OCI-M2 (cell line): ENCODE data around the gene PPIL3.
A peak's percentile ranks its signal among the peaks of the same experiment; 100 is the strongest.
"Not testable (repeated sequence)": the region's sequence is repeated elsewhere in the genome, so short reads cannot be mapped to it uniquely, and the experiment has no call there.

Experiments used
- DNase-seq: peaks from one replicate; lab custom pipeline; 2025; ENCODE audit not compliant: unreplicated experiment; lab: John Stamatoyannopoulos, UW

Gene PPIL3

DNA sequence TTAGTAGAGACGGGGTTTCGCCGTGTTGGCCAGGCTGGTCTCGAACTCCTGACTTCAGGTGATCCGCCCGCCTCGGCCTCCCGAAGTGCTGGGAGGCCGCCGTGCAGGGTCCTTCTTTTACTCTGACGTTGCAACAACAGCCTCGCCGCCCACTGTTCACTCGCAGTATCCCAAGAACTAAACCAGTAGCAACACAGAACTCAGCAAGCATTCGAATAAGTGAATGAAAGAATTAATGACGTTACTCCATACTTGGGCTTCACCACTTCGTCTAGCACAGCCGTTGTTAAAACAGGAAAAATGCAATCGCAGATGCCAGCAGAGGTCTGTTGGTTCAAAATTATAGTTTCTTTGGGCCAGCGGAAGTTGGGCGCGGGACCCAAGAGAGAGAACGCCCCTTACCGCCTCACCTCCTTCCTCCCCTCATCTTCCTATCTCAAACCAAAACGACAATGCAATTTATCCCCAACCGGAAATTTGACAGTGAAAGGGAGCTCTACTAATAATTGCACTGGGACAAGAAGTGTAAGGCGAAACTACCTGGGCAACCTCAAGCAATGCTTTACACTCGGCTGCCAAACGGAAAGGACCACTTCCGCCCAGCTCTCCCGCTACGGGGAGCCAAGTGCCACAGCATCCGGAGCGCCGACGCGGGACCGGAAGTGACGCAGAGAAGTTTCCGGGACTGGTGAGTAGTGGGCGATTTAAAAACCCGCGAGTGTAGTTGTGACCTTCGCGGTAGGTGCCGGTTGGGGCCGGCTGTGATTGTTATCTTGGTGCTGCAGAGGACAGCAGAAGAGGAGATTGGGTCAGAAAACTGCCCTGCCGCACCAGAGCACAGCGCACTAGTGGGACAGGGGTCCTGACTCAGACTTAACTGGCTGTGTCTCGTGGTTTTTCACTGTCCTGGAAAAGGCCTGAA, at the start of gene PPIL3, which contains the start of gene NIF3L1:
PPIL3 (minus strand) TSS at position 374 of the 922 bp plus-strand sequence. CDS start 1,462 bp downstream, outside the sequence.
NIF3L1 (plus strand) TSS at position 668 of the 922 bp plus-strand sequence. CDS start 2,573 bp downstream, outside the sequence.
- peak; percentile 85 for DNase-seq

DNA sequence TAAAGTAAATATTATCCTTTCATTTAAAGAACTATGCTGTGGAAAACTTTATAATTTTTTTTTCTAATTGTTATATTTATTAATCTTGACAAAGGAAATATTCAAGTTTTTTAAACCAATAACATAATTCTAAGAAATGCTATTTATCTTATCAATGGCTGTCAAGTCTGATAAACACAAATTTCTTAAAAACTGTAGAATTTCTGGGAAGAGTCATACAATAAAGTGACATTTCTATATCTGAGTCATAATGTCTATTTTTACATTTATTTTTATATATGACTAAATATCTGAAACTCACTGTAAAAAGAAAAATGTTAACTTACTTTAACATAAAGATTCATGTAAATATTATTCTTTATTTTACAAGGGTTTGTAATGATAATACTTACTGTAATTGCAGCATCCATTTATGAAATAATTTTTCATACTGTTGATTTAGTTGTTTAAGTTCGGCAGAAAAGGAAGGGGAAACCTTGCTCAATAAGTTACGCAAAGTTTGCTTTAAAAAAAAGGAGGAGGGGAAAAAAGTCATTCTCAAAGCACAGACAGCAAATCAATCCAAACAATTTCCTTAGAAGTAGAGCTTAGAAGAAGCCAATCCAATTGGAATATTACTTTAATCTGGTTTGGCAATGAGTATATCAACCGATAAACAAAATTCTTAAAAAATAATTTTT, 42.2 kb upstream of the PPIL3 start:
- DNase-seq = no peak

DNA sequence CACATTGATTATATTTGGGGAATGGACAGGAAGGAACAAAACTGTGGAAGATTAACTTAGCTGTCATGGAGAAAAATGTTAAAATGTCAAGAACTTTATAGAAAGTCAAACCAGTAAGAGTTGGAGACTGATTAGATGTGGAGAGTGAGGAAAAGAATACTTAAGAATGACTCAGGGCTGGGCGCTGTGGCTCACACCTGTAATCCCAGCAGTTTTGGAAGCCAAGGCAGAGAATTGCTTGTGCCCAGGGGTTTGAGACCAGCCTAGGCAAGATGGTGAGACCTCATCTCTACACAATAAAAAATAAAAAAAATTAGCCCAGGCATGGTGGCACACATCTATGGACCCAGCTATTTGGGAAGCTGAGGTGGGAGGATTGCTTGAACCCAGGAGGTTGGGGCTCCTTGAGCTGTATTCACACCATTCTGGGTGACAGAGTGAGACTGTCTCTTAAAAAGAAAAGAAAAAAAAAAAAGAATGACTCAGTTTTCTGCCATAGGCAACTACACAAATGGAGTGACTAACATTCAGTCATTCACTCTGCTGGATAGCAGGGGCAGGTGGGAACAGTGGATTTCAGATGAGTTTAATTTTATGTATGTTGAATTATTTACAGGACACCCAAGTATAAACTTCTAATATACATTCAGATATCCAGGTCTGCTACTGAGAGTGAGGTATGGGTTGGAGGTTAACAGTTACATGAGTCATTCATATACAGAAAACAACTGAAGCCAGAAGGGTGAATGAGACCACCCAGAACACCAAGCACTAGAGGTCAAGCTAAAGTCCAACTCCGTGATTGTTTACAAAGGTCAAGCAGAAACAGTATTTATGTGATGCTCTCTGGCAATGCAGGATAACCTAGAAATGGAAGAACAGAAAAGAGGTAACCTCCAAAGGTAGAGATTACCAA, 40.7 kb upstream of the PPIL3 start:
- DNase-seq = no peak

DNA sequence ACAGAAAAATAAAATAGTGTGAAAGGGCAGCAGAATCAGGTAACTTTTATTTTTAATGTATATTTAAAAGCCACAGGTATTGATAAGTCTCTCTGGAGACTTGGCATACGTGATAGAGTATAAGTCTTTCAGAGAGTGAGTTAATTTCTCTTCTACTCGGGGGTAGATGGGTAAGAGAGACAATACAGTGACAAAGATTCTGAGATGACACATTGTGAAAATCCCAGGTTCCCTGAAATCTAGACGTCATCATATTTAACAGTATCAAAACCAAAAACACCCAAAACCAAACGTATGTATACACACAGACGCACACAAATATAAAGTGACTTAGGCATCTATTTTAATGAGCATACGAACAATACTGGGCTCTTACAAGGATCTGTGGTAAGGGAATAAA, 33.6 kb upstream of the PPIL3 start:
- DNase-seq = no peak

DNA sequence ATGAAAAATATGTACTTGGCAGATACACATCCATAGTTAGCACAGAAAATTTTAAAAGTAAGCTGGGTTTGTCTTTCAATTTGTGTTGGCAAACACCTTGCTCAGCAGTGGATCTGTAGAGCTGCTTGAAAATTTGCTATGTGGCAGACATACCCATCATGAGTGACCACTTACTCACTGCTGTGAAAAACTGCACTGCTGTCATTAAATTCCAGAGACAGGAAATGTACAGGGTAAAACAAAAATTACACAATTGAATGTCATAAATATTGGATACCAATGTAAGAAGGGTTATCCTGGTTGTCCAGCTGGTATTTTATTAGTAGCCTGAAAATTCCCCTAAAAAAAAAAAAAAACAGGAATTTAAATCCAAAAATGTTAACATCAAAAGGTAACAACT, 24.8 kb upstream of the PPIL3 start:
- no peak for DNase-seq

DNA sequence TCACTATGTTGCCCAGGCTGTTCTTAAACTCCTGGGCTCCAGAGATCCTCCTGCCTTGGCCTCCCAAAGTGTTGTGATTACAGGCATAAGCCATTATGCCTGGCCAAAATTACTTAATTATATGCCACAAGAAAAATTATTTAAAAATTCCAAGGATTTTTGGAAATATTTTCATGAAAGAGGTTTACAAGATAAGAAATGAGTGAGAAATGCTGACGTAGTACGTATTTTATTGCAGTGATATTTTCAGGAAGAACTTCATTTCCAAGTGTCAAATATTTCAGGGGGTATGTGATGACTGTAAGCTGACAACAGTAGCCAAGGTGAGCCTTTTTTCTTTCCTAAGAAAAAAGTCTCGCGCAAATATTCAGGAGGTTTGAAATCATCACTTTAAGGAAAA, 21.1 kb upstream of the PPIL3 start:
- no peak for DNase-seq

DNA sequence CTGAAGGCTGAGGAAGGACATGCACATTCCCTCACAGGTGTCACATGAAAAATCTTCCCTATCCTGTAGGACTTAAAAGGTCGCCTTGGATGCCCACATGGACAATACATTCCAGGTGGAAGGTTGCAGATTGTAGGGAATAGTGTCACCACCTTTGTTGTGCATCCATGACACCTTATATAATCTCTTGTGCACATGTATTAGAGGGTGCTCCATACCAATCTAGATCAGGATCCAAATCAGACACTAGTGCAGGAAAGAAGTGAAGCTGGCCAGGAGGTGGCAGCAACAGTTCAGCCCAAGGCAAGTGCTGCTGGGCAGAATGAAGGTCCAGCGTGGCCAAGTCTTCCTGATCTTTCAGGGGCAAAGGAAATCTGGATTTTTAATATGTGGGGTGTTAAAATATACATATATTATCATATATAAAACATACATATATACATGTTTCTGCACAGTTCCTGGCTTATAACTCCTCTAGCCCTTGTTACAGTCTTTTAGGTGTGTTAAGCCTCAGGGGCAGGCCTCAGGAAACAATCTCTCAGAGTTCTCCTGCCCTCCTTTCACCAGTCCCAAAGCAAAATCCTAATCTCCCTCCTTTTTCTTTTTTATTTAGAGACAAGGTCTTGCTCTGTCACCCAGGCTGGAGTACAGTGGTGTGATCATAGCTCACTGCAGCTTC, 16.9 kb upstream of the PPIL3 start:
- DNase-seq = peak; percentile 5

DNA sequence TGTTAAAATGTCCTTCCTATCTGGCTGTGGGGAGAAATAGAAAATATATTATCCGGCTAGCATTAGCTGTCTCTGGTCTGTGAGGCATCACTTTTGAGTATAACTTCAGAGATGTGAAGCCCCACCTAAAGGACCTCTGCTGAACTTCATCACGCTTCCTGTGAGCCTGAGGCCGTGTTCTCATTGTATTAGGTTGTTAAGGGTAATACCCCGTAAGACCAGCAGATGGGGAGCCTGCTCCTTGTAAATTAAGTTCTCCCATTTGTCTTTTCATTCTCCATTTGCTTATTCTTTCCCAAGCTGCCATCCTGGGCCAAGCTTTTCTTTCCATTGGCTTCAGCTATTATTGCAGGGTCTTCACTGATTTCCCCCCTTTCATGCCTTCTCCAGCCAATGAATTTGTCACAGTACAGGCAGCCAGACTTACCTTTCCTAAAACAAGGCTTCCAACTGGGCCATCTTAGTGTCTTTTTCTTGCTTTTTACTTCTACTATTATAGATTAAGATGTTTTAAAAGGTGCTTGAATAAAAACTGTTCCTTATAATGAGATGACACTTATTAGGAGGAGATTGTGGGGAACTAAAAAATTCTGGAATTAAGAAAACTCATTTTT, 12.7 kb upstream of the PPIL3 start:
- DNase-seq = peak; percentile 6

DNA sequence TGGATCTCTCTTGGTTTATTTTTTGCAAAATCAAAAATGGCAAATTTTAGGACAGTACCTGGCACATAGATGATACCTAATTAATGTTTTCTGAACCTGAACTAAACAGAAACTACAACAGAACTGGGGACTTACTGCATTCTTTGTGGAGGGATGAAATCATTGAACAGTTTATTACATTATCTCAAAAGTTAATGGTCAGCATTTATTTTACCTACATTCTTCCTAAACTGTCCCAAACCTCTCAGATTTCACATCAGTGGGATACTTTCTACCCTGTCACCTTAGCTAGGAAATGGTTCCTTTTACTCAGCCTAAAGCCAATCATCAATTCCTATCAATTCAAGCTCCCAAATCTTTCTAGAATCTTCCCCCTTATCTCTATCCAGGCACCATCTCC, 10.6 kb upstream of the PPIL3 start:
- no peak for DNase-seq

DNA sequence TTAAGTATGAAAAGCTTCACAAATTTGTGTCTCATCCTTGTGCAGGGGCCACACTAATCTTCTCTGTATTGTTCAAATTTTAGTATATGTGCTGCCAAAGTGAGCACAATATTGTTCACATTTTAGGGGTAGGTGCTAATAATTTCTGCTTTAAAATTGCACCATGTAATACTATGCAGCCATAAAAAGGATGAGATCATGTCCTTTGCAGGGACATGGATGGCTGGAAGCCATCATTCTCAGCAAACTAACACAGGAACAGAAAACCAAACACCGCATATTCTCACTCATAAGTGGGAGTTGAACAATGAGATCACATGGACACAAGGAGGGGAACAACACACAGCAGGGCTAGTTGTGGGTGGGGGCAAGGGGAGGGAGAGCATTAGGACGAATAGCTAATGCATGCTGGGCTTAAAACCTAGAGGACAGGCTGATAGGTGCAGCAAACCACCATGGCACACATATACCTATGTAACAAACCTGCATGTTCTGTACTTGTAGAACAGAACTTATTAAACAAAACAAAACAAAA, 7.1 kb downstream of the PPIL3 start:
- DNase-seq = not testable (repeated sequence)

DNA sequence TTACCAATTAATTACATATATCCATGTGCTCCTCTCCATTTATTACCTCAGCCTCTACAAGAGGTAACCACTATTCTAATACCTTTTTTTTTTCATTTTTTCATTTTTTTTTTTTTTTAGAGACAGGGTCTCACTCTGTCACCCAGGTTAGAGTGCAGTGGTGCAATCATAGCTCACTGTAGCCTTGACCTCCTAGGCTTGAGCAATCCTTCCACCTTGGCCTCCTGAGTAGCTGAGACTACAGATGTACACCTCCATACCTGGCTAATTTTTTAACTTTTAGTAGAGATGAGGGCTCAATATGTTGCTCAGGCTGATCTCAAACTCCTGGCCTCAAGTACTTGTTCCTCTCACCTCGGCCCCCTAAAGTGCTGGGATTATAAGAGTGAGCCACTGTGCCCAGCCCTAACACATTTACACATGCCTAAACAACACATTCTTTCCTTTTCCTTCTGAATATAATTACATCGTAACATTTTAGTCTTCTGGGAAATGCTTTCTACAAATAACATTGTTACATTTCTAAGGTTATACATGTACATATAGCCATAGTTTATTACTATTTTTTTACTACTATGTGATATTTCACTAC, 10.5 kb downstream of the PPIL3 start:
- no peak for DNase-seq

DNA sequence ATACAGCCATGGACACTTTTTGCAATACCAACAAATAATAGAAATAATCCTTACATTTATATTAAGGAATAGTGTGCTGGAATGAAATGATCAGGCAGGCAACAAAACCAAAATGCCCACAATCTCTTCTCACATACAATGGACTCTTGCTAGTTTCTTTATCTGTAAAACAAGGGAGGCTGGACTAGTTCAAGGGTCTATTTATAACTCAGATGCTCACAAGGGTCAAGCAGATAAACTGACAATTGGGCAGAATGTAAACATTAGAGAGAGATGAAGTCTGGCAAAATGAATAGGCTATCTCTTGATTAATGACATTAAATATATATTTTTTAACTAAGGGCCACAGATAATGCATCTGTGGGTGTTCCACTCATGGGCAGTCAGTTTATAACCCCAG, 11.4 kb downstream of the PPIL3 start:
- DNase-seq = no peak

DNA sequence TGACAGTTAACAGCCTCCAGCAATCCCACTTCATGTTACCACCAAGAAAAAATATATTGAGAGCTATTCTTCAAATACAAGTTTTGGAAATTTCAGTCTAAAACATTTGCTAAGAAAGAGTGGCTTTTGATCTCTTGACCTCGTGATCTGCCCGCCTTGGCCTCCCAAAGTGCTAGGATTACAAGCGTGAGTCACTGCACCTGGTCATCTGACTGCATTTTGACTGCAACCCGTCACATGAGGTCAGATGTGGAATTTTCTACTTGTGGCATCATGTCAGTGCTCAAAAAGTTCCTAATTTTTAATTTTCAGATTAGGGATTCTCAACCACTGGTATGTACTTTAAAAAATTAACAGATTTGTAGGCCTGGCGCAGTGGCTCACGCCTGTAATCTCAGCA, 15.3 kb downstream of the PPIL3 start:
- DNase-seq = no peak

DNA sequence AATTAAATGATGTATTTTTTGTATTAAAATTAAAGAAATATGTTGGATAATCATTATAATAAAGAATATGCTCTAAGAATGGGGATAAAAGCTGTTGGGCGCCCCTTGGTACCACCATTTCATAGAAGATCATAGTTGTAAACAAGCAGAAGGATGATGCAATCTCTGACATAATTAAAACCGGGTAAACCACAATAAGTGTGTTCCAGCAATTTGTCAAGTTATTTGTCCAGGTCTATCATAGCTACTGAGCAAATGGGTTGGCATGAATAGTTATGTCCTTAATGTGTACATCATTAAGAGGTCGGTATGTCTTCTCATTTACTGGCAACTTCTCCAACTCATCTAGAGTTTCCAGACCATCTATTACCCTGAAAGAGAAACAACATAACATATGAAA, 17.7 kb downstream of the PPIL3 start:
- DNase-seq = no peak

DNA sequence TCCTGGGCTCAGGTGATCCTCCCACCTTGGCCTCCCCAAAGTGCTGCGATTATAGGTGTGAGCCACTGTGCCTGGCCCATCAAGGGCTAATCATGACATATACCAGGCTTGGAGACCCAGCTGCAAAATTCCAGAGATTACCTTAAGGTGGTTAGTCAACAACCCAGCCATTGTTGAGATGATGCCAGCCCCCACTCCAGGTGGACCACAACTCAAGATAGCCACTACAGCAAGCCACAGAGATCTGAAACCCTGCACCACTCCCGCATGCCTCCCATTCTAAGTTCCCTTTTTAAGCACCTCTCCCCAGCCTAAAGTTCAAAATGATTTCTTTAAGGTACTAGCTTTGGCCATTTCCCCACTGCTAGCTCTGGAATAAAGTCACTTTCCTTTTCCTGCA, 19.9 kb downstream of the PPIL3 start:
- no peak for DNase-seq

DNA sequence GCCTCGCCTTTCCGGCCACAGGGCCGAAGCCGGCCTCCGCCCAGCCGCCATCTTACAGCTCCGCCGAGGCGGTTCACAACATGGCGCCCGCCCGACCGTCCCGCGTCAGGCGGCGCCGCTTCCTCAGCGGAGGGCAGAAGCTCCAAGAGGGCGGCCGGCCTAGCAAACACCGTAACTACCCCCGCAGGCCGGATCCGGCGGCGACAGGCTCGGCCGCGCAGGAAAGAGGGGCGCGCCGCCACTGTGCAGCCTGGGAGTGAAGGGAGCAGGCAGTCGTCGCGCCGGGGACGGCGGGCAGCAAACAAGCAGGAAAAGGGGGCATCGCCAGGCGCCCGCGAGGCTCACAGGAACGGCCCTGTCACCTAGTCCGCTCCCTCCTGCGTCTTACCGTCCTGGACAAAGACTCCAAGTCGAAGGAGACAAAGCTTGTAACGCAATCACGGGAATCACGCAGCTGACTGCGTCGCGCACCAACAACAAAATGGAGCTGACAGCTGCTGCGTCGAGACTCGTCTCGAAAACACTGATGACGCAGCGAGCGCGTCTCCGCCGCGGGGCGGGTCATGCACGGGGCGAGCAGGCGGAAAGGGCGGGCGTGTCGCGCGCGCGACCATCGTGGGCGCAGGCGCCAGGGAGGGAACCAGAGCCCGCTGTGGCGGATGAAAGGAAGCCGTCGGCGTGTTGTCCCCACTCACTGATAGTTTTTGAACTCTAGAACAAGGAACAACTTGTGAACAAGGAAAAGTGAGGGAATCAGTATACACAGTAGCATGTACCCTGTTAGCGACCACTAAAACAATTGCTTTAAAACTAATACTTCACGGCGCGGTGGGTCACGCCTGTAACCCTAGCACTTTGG, 24.5 kb downstream of the PPIL3 start, which contains the start of gene CLK1:
CLK1 (minus strand) TSS at position 483 of the 859 bp plus-strand sequence. CDS start 2,796 bp downstream, outside the sequence.
- peak; percentile 22 for DNase-seq

DNA sequence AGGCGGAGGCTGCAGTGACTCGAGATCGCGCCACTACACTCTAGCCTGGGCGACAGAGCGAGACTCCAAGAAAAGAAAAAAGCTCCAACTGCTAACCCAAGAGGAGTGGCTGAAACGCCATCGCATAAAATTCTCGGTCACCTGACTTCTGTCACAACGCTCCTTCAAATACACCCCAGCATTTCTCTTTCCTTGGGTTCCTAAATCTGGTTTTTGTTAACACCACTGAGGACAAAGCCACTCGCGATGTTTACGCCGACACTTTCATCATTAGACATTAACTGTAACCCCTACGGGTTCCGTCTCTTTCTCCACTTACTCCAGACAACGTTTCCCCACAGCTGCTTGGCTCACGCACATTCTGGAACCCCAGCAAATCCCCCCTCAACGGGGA, 25.1 kb downstream of the PPIL3 start:
- DNase-seq = no peak

DNA sequence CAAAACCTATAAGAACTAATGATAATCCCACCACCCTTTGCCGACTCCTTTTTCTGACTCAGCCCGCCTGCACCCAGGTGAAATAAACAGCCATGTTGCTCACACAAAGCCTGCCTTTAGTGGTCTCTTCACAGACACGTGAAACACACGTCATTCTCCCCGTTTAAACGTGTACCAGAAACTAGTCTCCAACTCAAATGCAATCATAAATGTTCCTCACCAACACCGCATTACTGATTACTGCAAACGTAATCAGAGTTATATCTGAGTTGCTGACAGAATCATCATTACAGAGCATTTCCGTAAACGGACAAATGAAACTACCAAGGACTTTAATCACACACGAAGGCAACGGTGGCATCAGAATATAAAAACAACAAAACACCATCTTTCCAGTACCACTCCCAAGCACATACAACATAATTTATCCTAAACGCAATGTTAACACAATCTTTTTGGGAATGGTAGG, 26.3 kb downstream of the PPIL3 start:
- DNase-seq = no peak
